Measurements from ENCODE around the gene TMED6.

DNA sequence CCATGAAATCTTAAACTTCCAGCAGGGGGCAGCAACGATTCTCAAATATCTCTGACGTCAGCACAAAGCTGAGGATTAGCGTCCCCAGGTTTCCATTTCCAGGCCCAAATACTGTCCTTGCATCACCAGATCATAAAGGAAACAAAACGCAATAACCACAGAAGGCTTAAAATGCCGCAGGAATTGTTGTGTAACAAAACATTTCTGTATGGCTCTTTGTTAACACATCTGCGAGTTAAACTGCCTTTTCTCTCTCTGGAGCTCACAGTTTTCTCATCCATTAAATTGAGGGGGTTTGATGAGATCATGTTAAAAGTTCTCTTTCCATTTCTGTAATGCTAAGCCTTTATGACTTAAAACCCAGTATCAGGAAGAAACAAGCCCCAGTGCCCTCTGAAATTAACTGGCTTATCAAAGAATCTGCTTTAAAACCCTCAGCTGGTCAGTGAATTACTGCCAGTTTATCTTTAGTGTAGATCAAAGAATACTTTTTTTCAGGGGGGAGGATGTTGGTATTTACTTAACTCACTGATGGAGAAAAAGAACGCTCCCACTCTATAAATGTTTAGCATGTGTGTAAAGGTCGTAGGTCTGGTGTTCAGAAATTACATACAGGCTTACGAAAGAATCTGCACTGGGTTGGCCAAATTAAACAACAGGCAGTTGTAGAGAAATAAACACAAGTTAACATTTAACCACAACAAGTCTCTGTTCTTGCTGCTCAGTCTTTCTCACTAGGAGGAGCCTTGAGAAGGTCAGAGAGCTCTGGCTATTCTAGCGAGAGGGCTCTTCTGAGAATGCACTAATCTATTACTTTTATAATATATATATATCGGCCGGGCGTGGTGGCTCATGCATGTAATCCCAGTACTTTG is 44.8 kb upstream of the TMED6 start:
- no peak for TF ChIP-seq EP300 (IDR thresholded peaks at IDR 0.05; ENCODE audit: borderline replicate concordance)
- no peak for TF ChIP-seq TAF1 (IDR thresholded peaks at IDR 0.05; ENCODE audit: low read depth)
- TF ChIP-seq, protein P1, sequence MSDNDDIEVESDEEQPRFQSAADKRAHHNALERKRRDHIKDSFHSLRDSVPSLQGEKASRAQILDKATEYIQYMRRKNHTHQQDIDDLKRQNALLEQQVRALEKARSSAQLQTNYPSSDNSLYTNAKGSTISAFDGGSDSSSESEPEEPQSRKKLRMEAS (IDR thresholded peaks at IDR 0.05) = no peak
- no peak for TF ChIP-seq YY1 (IDR thresholded peaks at IDR 0.05; ENCODE audit: low read depth)
- TF ChIP-seq RAD21 (IDR thresholded peaks at IDR 0.05; ENCODE audit: low read depth) = peak; percentile 74
- no peak for TF ChIP-seq EGR1 (IDR thresholded peaks at IDR 0.05)
- TF ChIP-seq ZBTB7A (IDR thresholded peaks at IDR 0.05; ENCODE audit: low read depth) = no peak
- TF ChIP-seq, protein P2, sequence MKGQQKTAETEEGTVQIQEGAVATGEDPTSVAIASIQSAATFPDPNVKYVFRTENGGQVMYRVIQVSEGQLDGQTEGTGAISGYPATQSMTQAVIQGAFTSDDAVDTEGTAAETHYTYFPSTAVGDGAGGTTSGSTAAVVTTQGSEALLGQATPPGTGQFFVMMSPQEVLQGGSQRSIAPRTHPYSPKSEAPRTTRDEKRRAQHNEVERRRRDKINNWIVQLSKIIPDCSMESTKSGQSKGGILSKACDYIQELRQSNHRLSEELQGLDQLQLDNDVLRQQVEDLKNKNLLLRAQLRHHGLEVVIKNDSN (IDR thresholded peaks at IDR 0.05) = no peak
- TF ChIP-seq, protein P3, sequence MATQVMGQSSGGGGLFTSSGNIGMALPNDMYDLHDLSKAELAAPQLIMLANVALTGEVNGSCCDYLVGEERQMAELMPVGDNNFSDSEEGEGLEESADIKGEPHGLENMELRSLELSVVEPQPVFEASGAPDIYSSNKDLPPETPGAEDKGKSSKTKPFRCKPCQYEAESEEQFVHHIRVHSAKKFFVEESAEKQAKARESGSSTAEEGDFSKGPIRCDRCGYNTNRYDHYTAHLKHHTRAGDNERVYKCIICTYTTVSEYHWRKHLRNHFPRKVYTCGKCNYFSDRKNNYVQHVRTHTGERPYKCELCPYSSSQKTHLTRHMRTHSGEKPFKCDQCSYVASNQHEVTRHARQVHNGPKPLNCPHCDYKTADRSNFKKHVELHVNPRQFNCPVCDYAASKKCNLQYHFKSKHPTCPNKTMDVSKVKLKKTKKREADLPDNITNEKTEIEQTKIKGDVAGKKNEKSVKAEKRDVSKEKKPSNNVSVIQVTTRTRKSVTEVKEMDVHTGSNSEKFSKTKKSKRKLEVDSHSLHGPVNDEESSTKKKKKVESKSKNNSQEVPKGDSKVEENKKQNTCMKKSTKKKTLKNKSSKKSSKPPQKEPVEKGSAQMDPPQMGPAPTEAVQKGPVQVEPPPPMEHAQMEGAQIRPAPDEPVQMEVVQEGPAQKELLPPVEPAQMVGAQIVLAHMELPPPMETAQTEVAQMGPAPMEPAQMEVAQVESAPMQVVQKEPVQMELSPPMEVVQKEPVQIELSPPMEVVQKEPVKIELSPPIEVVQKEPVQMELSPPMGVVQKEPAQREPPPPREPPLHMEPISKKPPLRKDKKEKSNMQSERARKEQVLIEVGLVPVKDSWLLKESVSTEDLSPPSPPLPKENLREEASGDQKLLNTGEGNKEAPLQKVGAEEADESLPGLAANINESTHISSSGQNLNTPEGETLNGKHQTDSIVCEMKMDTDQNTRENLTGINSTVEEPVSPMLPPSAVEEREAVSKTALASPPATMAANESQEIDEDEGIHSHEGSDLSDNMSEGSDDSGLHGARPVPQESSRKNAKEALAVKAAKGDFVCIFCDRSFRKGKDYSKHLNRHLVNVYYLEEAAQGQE (IDR thresholded peaks at IDR 0.05; ENCODE audit: low read depth) = no peak
- TF ChIP-seq CEBPB (IDR thresholded peaks at IDR 0.05) = no peak
- no peak for TF ChIP-seq CREB1 (IDR thresholded peaks at IDR 0.05; ENCODE audit: low read depth)
- TF ChIP-seq TCF12 (IDR thresholded peaks at IDR 0.05; ENCODE audit: low read depth) = no peak
